Left ventricle myocardium inferior (tissue), 1 donor: Measurements from ENCODE around the gene LRGUK. TPM values are rescaled to one million over a fixed set of nuclear protein-coding genes. Genes with fewer than 3 reads are reported as not detected.

Source experiments
- DNase-seq: peaks from one replicate; pipeline ENCODE4 v3.0.0-alpha.2; 2020
- H3K27ac ChIP-seq: fragments of 200-600 bp; replicated peaks from 2 replicates; pipeline ENCODE4 v1.8.0; 2021
- H3K27me3 ChIP-seq: fragments of 200-600 bp; 2 replicates; pipeline ENCODE4 v1.8.0; 2021; ENCODE audit warnings: low read depth
- H3K36me3 ChIP-seq: fragments of 200-600 bp; 2 replicates; pipeline ENCODE4 v1.8.0; 2021
- H3K4me1 ChIP-seq: fragments of 200-600 bp; 2 replicates; pipeline ENCODE4 v1.8.0; 2021
- H3K4me3 ChIP-seq: fragments of 200-600 bp; 2 replicates; pipeline ENCODE4 v1.8.0; 2021; ENCODE audit warnings: mild to moderate bottlenecking, moderate library complexity
- H3K9me3 ChIP-seq: fragments of 200-600 bp; replicated peaks from 2 replicates; pipeline ENCODE4 v1.8.0; 2021
- CTCF ChIP-seq: fragments of 200-600 bp; IDR thresholded peaks from 2 replicates; pipeline ENCODE4 v1.8.0; 2021; ENCODE audit warnings: antibody characterized with exemption, mild to moderate bottlenecking, borderline replicate concordance
- intact Hi-C: fragments of 100-400 bp; cut with micrococcal nuclease; formaldehyde crosslinking; loops from one replicate; pipeline ENCODE4 v1.11.0; 2022
- total RNA-seq: library from RNA; stranded (reverse); fragmentation: NEBNext Ultra II Directional; extraction: Animal tissue kit (Norgen Biotek cat#: 25700); gene quantifications from one replicate; pipeline ENCODE4 v1.2.1, GENCODE V29; 2021
- donor health status: DM: no; HTN: yes; CAD: no; lungs with severe emphysema.

Gene LRGUK
- total RNA-seq, 1 donor from 2014 or later, result 0.19 TPM

- Histone ChIP-seq H3K27me3 (peaks cover 12% of the 10 kb centered on the region), H3K36me3 (no peaks in the 10 kb centered on the region), H3K4me1 (no peaks in the 10 kb centered on the region), H3K9me3 (no peaks in the 10 kb centered on the region), H3K27ac (no peak overlapping the region), H3K4me3 (no peak overlapping the region)
- TF ChIP-seq CTCF, result no peak
- no peak for DNase-seq
- intact Hi-C loops, result no loop called here
Observed at GRCh38 chr7:134186027-134186426, 58.9 kb downstream of the LRGUK start.

- intact Hi-C loops, result no loop called here
- TF ChIP-seq CTCF, result no peak
- H3K4me1 ChIP-seq, result no peaks in the 10 kb centered on the region
Observed at GRCh38 chr7:134186801-134187200, 59.7 kb downstream of the LRGUK start.

GRCh38 chr7:134187893-134188292 is 60.8 kb downstream of the LRGUK start:
- Histone ChIP-seq H3K36me3 (no peaks in the 10 kb centered on the region), H3K27me3 (peaks cover 12% of the 10 kb centered on the region), H3K27ac (no peak overlapping the region), H3K4me3 (no peak overlapping the region), H3K9me3 (no peaks in the 10 kb centered on the region), H3K4me1 (no peaks in the 10 kb centered on the region)
- DNase-seq, result no peak
- intact Hi-C loops, result no loop called here
- TF ChIP-seq CTCF, result no peak

More at GRCh38 chr7:134186801-134187200, 59.7 kb downstream of the LRGUK start:
- H3K27me3 ChIP-seq, result peaks cover 12% of the 10 kb centered on the region
- no peak overlapping the region for H3K27ac ChIP-seq
- no peak overlapping the region for H3K4me3 ChIP-seq
- no peaks in the 10 kb centered on the region for H3K9me3 ChIP-seq
- DNase-seq, result no peak
- H3K36me3 ChIP-seq, result no peaks in the 10 kb centered on the region

GRCh38 chr7:134188311-134188710 is 61.2 kb downstream of the LRGUK start:
- no peaks in the 10 kb centered on the region for H3K4me1 ChIP-seq
- H3K9me3 ChIP-seq, result no peaks in the 10 kb centered on the region
- no peak for DNase-seq
- no peak for TF ChIP-seq CTCF
- H3K4me3 ChIP-seq, result no peak overlapping the region
- intact Hi-C loops, result no loop called here
- H3K27me3 ChIP-seq, result peaks cover 12% of the 10 kb centered on the region
- no peak overlapping the region for H3K27ac ChIP-seq
- H3K36me3 ChIP-seq, result no peaks in the 10 kb centered on the region

GRCh38 chr7:134189559-134189958 is 62.4 kb downstream of the LRGUK start:
- TF ChIP-seq CTCF, result no peak
- intact Hi-C loops, result no loop called here

GRCh38 chr7:134191876-134192275 is 64.7 kb downstream of the LRGUK start:
- no peaks in the 10 kb centered on the region for H3K36me3 ChIP-seq
- no peak overlapping the region for H3K4me3 ChIP-seq
- H3K4me1 ChIP-seq, result no peaks in the 10 kb centered on the region
- no peak for DNase-seq
- intact Hi-C loops, result no loop called here
- no peaks in the 10 kb centered on the region for H3K9me3 ChIP-seq
- H3K27ac ChIP-seq, result no peak overlapping the region
- TF ChIP-seq CTCF, result no peak
- H3K27me3 ChIP-seq, result no peaks in the 10 kb centered on the region

More at GRCh38 chr7:134189559-134189958, 62.4 kb downstream of the LRGUK start:
- no peak overlapping the region for H3K4me3 ChIP-seq
- H3K4me1 ChIP-seq, result no peaks in the 10 kb centered on the region
- no peak for DNase-seq
- H3K9me3 ChIP-seq, result no peaks in the 10 kb centered on the region
- no peak overlapping the region for H3K27ac ChIP-seq
- no peaks in the 10 kb centered on the region for H3K36me3 ChIP-seq
- peaks cover 3% of the 10 kb centered on the region for H3K27me3 ChIP-seq
